Tibial nerve (tissue), 3 donors: Measurements from ENCODE around the gene CA9.

Source experiments
- CTCF ChIP-seq, 5 experiments: fragments of 200-600 bp in 3 of 5; fragments of 450-650 bp in 2 of 5; sonication (generic) in 3 of 5; IDR thresholded peaks; one replicate each; pipeline ENCODE4 v1.5.1; 2016 to 2019; ENCODE audit warnings: antibody characterized with exemption in 5 of 5, mild to moderate bottlenecking in 3 of 5, moderate library complexity in 2 of 5
- POLR2A ChIP-seq, 2 donors: fragments of 450-650 bp; IDR thresholded peaks; one replicate each; pipeline ENCODE4 v1.6.1; 2017; ENCODE audit warnings: antibody characterized with exemption in 2 of 2, mild to moderate bottlenecking in 2 of 2, moderate library complexity in 2 of 2

DNA sequence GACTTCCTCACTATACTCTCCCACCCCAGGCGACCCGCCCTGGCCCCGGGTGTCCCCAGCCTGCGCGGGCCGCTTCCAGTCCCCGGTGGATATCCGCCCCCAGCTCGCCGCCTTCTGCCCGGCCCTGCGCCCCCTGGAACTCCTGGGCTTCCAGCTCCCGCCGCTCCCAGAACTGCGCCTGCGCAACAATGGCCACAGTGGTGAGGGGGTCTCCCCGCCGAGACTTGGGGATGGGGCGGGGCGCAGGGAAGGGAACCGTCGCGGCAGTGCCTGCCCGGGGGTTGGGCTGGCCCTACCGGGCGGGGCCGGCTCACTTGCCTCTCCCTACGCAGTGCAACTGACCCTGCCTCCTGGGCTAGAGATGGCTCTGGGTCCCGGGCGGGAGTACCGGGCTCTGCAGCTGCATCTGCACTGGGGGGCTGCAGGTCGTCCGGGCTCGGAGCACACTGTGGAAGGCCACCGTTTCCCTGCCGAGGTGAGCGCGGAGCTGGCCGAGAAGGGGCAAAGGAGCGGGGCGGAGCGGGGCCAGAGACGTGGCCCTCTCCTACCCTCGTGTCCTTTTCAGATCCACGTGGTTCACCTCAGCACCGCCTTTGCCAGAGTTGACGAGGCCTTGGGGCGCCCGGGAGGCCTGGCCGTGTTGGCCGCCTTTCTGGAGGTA, 2.1 kb downstream of the CA9 start:
- TF ChIP-seq POLR2A (IDR thresholded peaks at IDR 0.05) (no peak), CTCF (IDR thresholded peaks at IDR 0.05) (no peak)
